ENCODE data around the gene SRRT.

- TF ChIP-seq, protein P1, sequence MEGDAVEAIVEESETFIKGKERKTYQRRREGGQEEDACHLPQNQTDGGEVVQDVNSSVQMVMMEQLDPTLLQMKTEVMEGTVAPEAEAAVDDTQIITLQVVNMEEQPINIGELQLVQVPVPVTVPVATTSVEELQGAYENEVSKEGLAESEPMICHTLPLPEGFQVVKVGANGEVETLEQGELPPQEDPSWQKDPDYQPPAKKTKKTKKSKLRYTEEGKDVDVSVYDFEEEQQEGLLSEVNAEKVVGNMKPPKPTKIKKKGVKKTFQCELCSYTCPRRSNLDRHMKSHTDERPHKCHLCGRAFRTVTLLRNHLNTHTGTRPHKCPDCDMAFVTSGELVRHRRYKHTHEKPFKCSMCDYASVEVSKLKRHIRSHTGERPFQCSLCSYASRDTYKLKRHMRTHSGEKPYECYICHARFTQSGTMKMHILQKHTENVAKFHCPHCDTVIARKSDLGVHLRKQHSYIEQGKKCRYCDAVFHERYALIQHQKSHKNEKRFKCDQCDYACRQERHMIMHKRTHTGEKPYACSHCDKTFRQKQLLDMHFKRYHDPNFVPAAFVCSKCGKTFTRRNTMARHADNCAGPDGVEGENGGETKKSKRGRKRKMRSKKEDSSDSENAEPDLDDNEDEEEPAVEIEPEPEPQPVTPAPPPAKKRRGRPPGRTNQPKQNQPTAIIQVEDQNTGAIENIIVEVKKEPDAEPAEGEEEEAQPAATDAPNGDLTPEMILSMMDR (IDR thresholded peaks at IDR 0.05), result no peak
- no peak for TF ChIP-seq EZH2 (IDR thresholded peaks at IDR 0.05; ENCODE audit: borderline replicate concordance, insufficient read depth, low read depth, low read length, poor library complexity, severe bottlenecking)
These were observed 12.1 kb downstream of the SRRT start for GRCh38 chr7:100886936-100887515.
